Esophagus squamous epithelium (tissue), 4 donors: ENCODE results near the gene BPTF.

ENCODE experiments used
- CTCF ChIP-seq, 6 experiments: fragments of 450-650 bp in 4 of 6; fragments of 200-600 bp in 2 of 6; sonication (generic) in 2 of 6; IDR thresholded peaks; one replicate each; pipeline ENCODE4 v1.5.1; 2016 to 2019; ENCODE audit warnings: antibody characterized with exemption in 6 of 6, mild to moderate bottlenecking in 4 of 6, moderate library complexity in 4 of 6
- POLR2A ChIP-seq, 4 donors: fragments of 450-650 bp; IDR thresholded peaks; one replicate each; pipeline ENCODE4 v1.6.1; 2017; ENCODE audit warnings: antibody characterized with exemption in 4 of 4, mild to moderate bottlenecking in 4 of 4, moderate library complexity in 3 of 4

GRCh38 chr17:67784364-67785121 is 40.8 kb upstream of the BPTF start:
- TF ChIP-seq CTCF (IDR thresholded peaks at IDR 0.05) = no peak
- TF ChIP-seq POLR2A (IDR thresholded peaks at IDR 0.05) = no peak
